RWPE1 (cell line): ENCODE results near the gene ATOSB.

Experiments used
- CTCF ChIA-PET: fragments of 350-600 bp; sonication (Branson Sonifier 250); formaldehyde crosslinking; extraction: SDS; loops from one replicate; lab custom pipeline; 2021; lab: Yijun Ruan, JAX
- POLR2A ChIA-PET: fragments of 400-600 bp; formaldehyde crosslinking; extraction: SDS; loops from one replicate; lab custom pipeline; 2020; ENCODE audit warnings: antibody characterized with exemption; ENCODE audit not compliant: low non-redundant PET; lab: Yijun Ruan, JAX
- DNase-seq: peaks from one replicate; pipeline ENCODE4 v3.0.0; 2012; ENCODE audit warnings: low spot score
- H3K27ac ChIP-seq: fragments of 450-650 bp; 2 replicates; pipeline ENCODE4 v1.5.1; 2017
- CTCF ChIP-seq: fragments of 450-650 bp; conservative IDR thresholded peaks from 2 replicates; pipeline ENCODE4 v1.5.1; 2017; ENCODE audit warnings: low read depth, mild to moderate bottlenecking

Gene ATOSB

GRCh38 chr9:35059438-35059837, 56.2 kb downstream of the ATOSB start:
- no peak for DNase-seq
- POLR2A ChIA-PET, result no interaction called here
- no peak overlapping the region for H3K27ac ChIP-seq
- TF ChIP-seq CTCF, result no peak
- CTCF ChIA-PET, result no interaction called here

GRCh38 chr9:35057271-35057620, 58.4 kb downstream of the ATOSB start:
- no peak for TF ChIP-seq CTCF
- POLR2A ChIA-PET, result no interaction called here
- DNase-seq, result no peak
- peak overlapping the region; percentile 7; the same call in 1 of the 2 replicates for H3K27ac ChIP-seq
- CTCF ChIA-PET, result no interaction called here

GRCh38 chr9:35056571-35057270, 58.9 kb downstream of the ATOSB start:
- no peak for DNase-seq
- ChIA-PET POLR2A (no interaction called here), CTCF (interaction anchor here (0.6 kb wide), 1 partner anchor 39 kb away, joined by 5 read pairs; the partner anchor contains the start of gene PIGO)
- H3K27ac ChIP-seq, result peak overlapping the region; percentile 7; the same call in 1 of the 2 replicates
- no peak for TF ChIP-seq CTCF

GRCh38 chr9:35054871-35055644, 60.6 kb downstream of the ATOSB start:
- peak overlapping the region; percentile 32; the same call in 1 of the 2 replicates for H3K27ac ChIP-seq
- DNase-seq, result no peak
- no peak for TF ChIP-seq CTCF
- ChIA-PET POLR2A (no interaction called here), CTCF (no interaction called here)

- CTCF ChIA-PET, result no interaction called here
- POLR2A ChIA-PET, result no interaction called here
Observed at GRCh38 chr9:35054185-35054835, 61.4 kb downstream of the ATOSB start.

More at GRCh38 chr9:35054185-35054835, 61.4 kb downstream of the ATOSB start:
- DNase-seq, result no peak
- TF ChIP-seq CTCF, result no peak
- no peak overlapping the region for H3K27ac ChIP-seq
